Neural cell (in vitro differentiated cells): ENCODE results near the gene PRXL2B. TPM values are rescaled to one million over a fixed set of nuclear protein-coding genes. Genes with fewer than 3 reads are reported as not detected.

ENCODE experiments used
- H2AFZ ChIP-seq: fragments of 200-600, 300-800 bp; sonication (generic), shearing (Covaris generic); 2 replicates; pipeline ENCODE4 v1.6.0; 2014; ENCODE audit warnings: low read depth, mild to moderate bottlenecking, antibody characterized with exemption, low read length, moderate library complexity
- H3F3A ChIP-seq: fragments of 200-600 bp; shearing (Covaris generic); 2 replicates; pipeline ENCODE4 v1.6.1; 2016; ENCODE audit warnings: mild to moderate bottlenecking, moderate library complexity, mixed read lengths, antibody characterized with exemption, low read length; ENCODE audit not compliant: insufficient read depth, poor library complexity, severe bottlenecking
- H3K27ac ChIP-seq: fragments of 200-600, 300-800 bp; sonication (generic), shearing (Covaris generic); 2 replicates; pipeline ENCODE4 v1.5.1; 2014; ENCODE audit warnings: mild to moderate bottlenecking, low read length, moderate library complexity
- H3K27me3 ChIP-seq: fragments of 300-800, 200-600 bp; sonication (generic), shearing (Covaris generic); 2 replicates; pipeline ENCODE4 v1.6.0; 2014; ENCODE audit warnings: mild to moderate bottlenecking, low read depth, low read length, moderate library complexity; ENCODE audit not compliant: insufficient read depth
- H3K36me3 ChIP-seq: fragments of 300-800, 200-600 bp; sonication (generic), shearing (Covaris generic); 2 replicates; pipeline ENCODE4 v1.5.1; 2014; ENCODE audit warnings: mild to moderate bottlenecking, antibody characterized with exemption, low read length, moderate library complexity; ENCODE audit not compliant: insufficient read depth
- H3K4me2 ChIP-seq: fragments of 300-800, 200-600 bp; sonication (generic), shearing (Covaris generic); 2 replicates; pipeline ENCODE4 v1.6.0; 2014; ENCODE audit warnings: mild to moderate bottlenecking, low read length
- H3K4me3 ChIP-seq: fragments of 300-800, 200-600 bp; sonication (generic), shearing (Covaris generic); 2 replicates; pipeline ENCODE4 v1.5.1; 2014; ENCODE audit warnings: mild to moderate bottlenecking, low read length, moderate library complexity
- H3K79me2 ChIP-seq: fragments of 200-600 bp; shearing (Covaris generic); replicated peaks from 2 replicates; pipeline ENCODE4 v1.6.0; 2014; ENCODE audit warnings: mild to moderate bottlenecking, low read length, moderate library complexity; ENCODE audit not compliant: insufficient read depth
- H3K9ac ChIP-seq: fragments of 300-800, 200-600 bp; sonication (generic), shearing (Covaris generic); 2 replicates; pipeline ENCODE4 v1.6.1; 2016; ENCODE audit warnings: mild to moderate bottlenecking, low read length, mixed read lengths
- H3K9me2 ChIP-seq: fragments of 200-600 bp; shearing (Covaris generic); 2 replicates; pipeline ENCODE4 v1.6.1; 2016; ENCODE audit warnings: mild to moderate bottlenecking, low read length, mixed read lengths; ENCODE audit not compliant: insufficient read depth
- H3K9me3 ChIP-seq: fragments of 200-600, 300-800 bp; sonication (generic), shearing (Covaris generic); 2 replicates; pipeline ENCODE4 v1.6.1; 2016; ENCODE audit warnings: mild to moderate bottlenecking, mixed run types, low read length, moderate library complexity, mixed read lengths
- H4K20me1 ChIP-seq: fragments of 200-600 bp; shearing (Covaris generic); 2 replicates; pipeline ENCODE4 v1.6.1; 2016; ENCODE audit warnings: mild to moderate bottlenecking, mixed run types; ENCODE audit not compliant: insufficient read depth
- CTCF ChIP-seq: fragments of 450-650 bp; IDR thresholded peaks from 2 replicates; pipeline ENCODE4 v1.5.1; 2014; ENCODE audit warnings: antibody characterized with exemption, mild to moderate bottlenecking, moderate library complexity; ENCODE audit not compliant: poor library complexity, severe bottlenecking
- EP300 ChIP-seq: fragments of 450-650 bp; conservative IDR thresholded peaks from 2 replicates; pipeline ENCODE4 v1.6.1; 2014; ENCODE audit warnings: antibody characterized with exemption, mild to moderate bottlenecking, moderate library complexity; ENCODE audit not compliant: poor library complexity, severe bottlenecking
- EZH2 ChIP-seq: fragments of 200-600, 300-800 bp; shearing (Covaris generic), sonication (generic); IDR thresholded peaks from 2 replicates; pipeline ENCODE4 v1.6.1; 2014; ENCODE audit warnings: antibody characterized with exemption, low read length, borderline replicate concordance, mild to moderate bottlenecking; ENCODE audit not compliant: insufficient read depth, poor library complexity, severe bottlenecking
- MXI1 ChIP-seq: fragments of 450-650 bp; conservative IDR thresholded peaks from 2 replicates; pipeline ENCODE4 v1.6.1; 2014; ENCODE audit warnings: antibody characterized with exemption, mild to moderate bottlenecking; ENCODE audit not compliant: poor library complexity, severe bottlenecking
- POLR2AphosphoS5 ChIP-seq: IDR thresholded peaks from 2 replicates; pipeline ENCODE4 v1.6.1; 2012
- RAD21 ChIP-seq: fragments of 450-650 bp; conservative IDR thresholded peaks from 2 replicates; pipeline ENCODE4 v1.6.1; 2014; ENCODE audit warnings: antibody characterized with exemption, mild to moderate bottlenecking, moderate library complexity
- SMC3 ChIP-seq: fragments of 450-650 bp; conservative IDR thresholded peaks from 2 replicates; pipeline ENCODE4 v1.6.1; 2014; ENCODE audit warnings: antibody characterized with exemption, mild to moderate bottlenecking, moderate library complexity; ENCODE audit not compliant: poor library complexity
- TAF1 ChIP-seq: IDR thresholded peaks from 2 replicates; pipeline ENCODE4 v1.6.1; 2012; ENCODE audit warnings: low read depth
- polyA plus RNA-seq: library from polyadenylated mRNA; depleted of rRNA; stranded (reverse); fragments of >200 nt; gene quantifications from 2 replicates; pipeline ENCODE4 v1.2.3, GENCODE V29; 2014
- TF ChIP-seq, protein P1 (sequence below): IDR thresholded peaks from 2 replicates; pipeline ENCODE4 v1.6.1; 2012; ENCODE audit warnings: borderline replicate concordance

PRXL2B gene
- polyA plus RNA-seq, 1 donor from 2014 or later = 29.0 TPM

- peak overlapping the region; percentile 46 for H3K4me3 ChIP-seq
- no peaks in the 10 kb centered on the region for H3K9me2 ChIP-seq
- H3K27me3 ChIP-seq = no peaks in the 10 kb centered on the region
- H3K36me3 ChIP-seq = no peaks in the 10 kb centered on the region
- H3K9ac ChIP-seq = peak overlapping the region; percentile 55
- peaks cover 2% of the 10 kb centered on the region for H3F3A ChIP-seq
- H3K9me3 ChIP-seq = no peaks in the 10 kb centered on the region
- H2AFZ ChIP-seq = no peak overlapping the region
- no peaks in the 10 kb centered on the region for H3K79me2 ChIP-seq
- H3K27ac ChIP-seq = peak overlapping the region; percentile 26
- H4K20me1 ChIP-seq = no peaks in the 10 kb centered on the region
- no peak overlapping the region for H3K4me2 ChIP-seq
- TF ChIP-seq TAF1 (peak; percentile 42), POLR2AphosphoS5 (peak; percentile 9), MXI1 (no peak)
Observed at GRCh38 chr1:2543543-2544092, 43.0 kb upstream of the PRXL2B start.

DNA sequence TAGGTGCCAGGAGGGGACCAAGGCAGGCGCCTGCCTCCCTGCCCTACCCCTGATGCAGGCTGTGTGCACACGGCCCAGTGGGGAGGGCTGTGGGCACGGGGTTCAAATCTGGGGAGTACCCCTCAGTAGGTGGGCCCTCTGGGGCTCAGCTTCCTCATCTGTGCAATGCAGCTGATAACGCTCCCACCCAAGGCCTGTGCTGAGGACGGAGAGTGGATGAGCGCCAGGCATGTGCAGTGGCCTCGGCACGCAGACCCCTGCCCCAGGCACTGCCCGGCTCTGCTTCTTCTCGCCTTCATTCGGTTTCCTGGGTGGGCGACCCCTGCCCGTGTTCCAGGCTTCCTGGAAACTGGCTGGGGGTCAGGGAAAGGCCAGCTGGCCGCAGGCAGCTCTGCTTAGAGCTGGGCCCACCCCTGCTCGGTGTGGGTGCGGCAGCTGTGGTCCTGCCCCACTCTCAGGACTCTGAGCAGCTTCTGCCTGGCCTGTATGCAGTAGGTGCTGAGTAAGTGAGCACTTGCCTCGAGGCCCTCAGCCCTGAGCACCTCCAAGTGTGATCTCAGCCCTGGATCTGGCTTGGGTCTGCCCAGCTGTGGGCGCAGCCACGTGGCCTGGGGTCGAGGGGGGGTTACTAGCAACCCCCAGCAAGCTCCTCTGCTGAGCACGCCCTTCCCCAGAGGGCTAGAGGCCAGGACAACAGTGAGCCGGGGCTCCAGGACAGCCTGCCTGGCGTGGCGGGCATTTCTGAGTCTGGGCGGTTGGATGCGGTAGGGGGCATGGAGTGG lies 42.3 kb upstream of the PRXL2B start:
- no peaks in the 10 kb centered on the region for H3K79me2 ChIP-seq
- no peaks in the 10 kb centered on the region for H3K27me3 ChIP-seq
- peak overlapping the region; percentile 46 for H3K4me3 ChIP-seq
- no peaks in the 10 kb centered on the region for H4K20me1 ChIP-seq
- no peak overlapping the region for H2AFZ ChIP-seq
- peak overlapping the region; percentile 55 for H3K9ac ChIP-seq
- H3K27ac ChIP-seq = peak overlapping the region; percentile 26
- TF ChIP-seq, protein P1, sequence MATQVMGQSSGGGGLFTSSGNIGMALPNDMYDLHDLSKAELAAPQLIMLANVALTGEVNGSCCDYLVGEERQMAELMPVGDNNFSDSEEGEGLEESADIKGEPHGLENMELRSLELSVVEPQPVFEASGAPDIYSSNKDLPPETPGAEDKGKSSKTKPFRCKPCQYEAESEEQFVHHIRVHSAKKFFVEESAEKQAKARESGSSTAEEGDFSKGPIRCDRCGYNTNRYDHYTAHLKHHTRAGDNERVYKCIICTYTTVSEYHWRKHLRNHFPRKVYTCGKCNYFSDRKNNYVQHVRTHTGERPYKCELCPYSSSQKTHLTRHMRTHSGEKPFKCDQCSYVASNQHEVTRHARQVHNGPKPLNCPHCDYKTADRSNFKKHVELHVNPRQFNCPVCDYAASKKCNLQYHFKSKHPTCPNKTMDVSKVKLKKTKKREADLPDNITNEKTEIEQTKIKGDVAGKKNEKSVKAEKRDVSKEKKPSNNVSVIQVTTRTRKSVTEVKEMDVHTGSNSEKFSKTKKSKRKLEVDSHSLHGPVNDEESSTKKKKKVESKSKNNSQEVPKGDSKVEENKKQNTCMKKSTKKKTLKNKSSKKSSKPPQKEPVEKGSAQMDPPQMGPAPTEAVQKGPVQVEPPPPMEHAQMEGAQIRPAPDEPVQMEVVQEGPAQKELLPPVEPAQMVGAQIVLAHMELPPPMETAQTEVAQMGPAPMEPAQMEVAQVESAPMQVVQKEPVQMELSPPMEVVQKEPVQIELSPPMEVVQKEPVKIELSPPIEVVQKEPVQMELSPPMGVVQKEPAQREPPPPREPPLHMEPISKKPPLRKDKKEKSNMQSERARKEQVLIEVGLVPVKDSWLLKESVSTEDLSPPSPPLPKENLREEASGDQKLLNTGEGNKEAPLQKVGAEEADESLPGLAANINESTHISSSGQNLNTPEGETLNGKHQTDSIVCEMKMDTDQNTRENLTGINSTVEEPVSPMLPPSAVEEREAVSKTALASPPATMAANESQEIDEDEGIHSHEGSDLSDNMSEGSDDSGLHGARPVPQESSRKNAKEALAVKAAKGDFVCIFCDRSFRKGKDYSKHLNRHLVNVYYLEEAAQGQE = no peak
- no peak for TF ChIP-seq TAF1
- no peak overlapping the region for H3K4me2 ChIP-seq
- peaks cover 2% of the 10 kb centered on the region for H3F3A ChIP-seq
- no peaks in the 10 kb centered on the region for H3K9me2 ChIP-seq
- no peaks in the 10 kb centered on the region for H3K9me3 ChIP-seq
- H3K36me3 ChIP-seq = no peaks in the 10 kb centered on the region

DNA sequence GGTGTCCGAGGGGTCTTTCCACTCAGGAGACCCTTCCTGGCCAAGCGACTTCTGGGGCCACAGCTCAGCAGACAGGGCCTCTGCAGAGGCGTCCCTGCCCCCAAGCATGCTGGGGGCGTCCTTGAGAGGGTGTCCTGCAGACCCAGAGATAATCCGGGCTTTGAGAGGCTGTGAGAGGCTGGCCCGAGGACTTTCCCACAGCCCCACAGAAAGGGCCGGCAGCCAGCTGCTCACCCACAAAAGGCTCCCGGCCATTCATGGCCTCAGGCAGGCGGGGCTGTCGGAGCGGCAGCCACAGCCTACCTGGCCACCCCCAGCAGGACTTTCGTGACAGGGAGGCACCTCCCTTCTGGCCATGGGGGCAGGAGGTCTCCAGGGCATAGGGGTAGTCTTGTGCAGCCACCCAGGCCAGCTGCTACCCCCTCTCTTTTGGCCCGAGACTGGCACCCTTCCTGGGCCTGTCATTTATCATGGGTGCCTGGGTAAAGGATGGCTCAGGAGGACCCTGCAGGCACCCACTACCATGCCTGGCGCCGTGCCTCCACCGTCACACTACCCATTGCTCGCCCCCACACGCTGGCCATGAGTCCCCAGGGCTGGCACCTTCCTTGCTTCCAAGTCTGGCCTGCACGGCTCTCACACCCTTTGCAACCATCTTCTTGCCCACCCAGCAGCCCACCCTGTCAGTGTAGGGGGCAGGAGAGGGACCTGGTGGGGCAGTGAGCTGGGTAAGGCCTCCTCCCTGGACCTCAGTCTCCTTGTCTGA lies 41.5 kb upstream of the PRXL2B start:
- H3F3A ChIP-seq = peaks cover 2% of the 10 kb centered on the region
- H3K79me2 ChIP-seq = no peaks in the 10 kb centered on the region
- peak overlapping the region; percentile 5 for H3K9ac ChIP-seq
- H3K9me2 ChIP-seq = no peaks in the 10 kb centered on the region
- no peaks in the 10 kb centered on the region for H3K36me3 ChIP-seq
- H2AFZ ChIP-seq = no peak overlapping the region
- H3K4me3 ChIP-seq = no peak overlapping the region
- H3K4me2 ChIP-seq = no peak overlapping the region
- no peaks in the 10 kb centered on the region for H4K20me1 ChIP-seq
- H3K9me3 ChIP-seq = no peaks in the 10 kb centered on the region
- no peak for TF ChIP-seq TAF1
- no peak for TF ChIP-seq MXI1
- no peak for TF ChIP-seq CTCF
- TF ChIP-seq POLR2AphosphoS5 = no peak
- TF ChIP-seq, protein P1 = no peak
- no peak for TF ChIP-seq EZH2
- no peak for TF ChIP-seq EP300
- no peak for TF ChIP-seq SMC3
- no peak for TF ChIP-seq RAD21
- H3K27ac ChIP-seq = no peak overlapping the region
- no peaks in the 10 kb centered on the region for H3K27me3 ChIP-seq
